WTC11 (cell line): ENCODE measurements around the gene GSG1L.

Source experiments
- CTCF ChIP-seq: fragments of 200-600 bp; IDR thresholded peaks from 2 replicates; pipeline ENCODE4 v1.8.0; 2022; ENCODE audit warnings: antibody characterized with exemption
- ELF4 ChIP-seq: sonication (generic); formaldehyde crosslinking; IDR thresholded peaks from 2 replicates; pipeline ENCODE4 v1.8.1; 2022; ENCODE audit warnings: low read depth, mild to moderate bottlenecking, moderate library complexity, missing genetic modification reagents
- TF ChIP-seq, protein P1 (sequence below): sonication (generic); formaldehyde crosslinking; conservative IDR thresholded peaks from 2 replicates; pipeline ENCODE4 v1.8.1; 2023; ENCODE audit warnings: mild to moderate bottlenecking, low read depth, missing genetic modification reagents, moderate library complexity
- TF ChIP-seq, protein P2 (sequence below): sonication (generic); formaldehyde crosslinking; IDR thresholded peaks from 2 replicates; pipeline ENCODE4 v1.8.1; 2022; ENCODE audit warnings: mild to moderate bottlenecking, moderate library complexity, missing genetic modification reagents
- TF ChIP-seq, protein P3 (sequence below): sonication (generic); formaldehyde crosslinking; IDR thresholded peaks from 2 replicates; pipeline ENCODE4 v1.8.1; 2023; ENCODE audit warnings: mild to moderate bottlenecking, missing genetic modification reagents, borderline replicate concordance

GRCh38 chr16:27778926-27779570 is 284.5 kb downstream of the GSG1L start:
- TF ChIP-seq CTCF (no peak), ELF4 (CRISPR knock-in tag) (no peak)
- TF ChIP-seq, protein P1, sequence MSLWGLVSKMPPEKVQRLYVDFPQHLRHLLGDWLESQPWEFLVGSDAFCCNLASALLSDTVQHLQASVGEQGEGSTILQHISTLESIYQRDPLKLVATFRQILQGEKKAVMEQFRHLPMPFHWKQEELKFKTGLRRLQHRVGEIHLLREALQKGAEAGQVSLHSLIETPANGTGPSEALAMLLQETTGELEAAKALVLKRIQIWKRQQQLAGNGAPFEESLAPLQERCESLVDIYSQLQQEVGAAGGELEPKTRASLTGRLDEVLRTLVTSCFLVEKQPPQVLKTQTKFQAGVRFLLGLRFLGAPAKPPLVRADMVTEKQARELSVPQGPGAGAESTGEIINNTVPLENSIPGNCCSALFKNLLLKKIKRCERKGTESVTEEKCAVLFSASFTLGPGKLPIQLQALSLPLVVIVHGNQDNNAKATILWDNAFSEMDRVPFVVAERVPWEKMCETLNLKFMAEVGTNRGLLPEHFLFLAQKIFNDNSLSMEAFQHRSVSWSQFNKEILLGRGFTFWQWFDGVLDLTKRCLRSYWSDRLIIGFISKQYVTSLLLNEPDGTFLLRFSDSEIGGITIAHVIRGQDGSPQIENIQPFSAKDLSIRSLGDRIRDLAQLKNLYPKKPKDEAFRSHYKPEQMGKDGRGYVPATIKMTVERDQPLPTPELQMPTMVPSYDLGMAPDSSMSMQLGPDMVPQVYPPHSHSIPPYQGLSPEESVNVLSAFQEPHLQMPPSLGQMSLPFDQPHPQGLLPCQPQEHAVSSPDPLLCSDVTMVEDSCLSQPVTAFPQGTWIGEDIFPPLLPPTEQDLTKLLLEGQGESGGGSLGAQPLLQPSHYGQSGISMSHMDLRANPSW (CRISPR knock-in tag) = no peak
- TF ChIP-seq, protein P2, sequence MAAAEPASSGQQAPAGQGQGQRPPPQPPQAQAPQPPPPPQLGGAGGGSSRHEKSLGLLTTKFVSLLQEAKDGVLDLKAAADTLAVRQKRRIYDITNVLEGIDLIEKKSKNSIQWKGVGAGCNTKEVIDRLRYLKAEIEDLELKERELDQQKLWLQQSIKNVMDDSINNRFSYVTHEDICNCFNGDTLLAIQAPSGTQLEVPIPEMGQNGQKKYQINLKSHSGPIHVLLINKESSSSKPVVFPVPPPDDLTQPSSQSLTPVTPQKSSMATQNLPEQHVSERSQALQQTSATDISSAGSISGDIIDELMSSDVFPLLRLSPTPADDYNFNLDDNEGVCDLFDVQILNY (CRISPR knock-in tag) = no peak
- TF ChIP-seq, protein P3, sequence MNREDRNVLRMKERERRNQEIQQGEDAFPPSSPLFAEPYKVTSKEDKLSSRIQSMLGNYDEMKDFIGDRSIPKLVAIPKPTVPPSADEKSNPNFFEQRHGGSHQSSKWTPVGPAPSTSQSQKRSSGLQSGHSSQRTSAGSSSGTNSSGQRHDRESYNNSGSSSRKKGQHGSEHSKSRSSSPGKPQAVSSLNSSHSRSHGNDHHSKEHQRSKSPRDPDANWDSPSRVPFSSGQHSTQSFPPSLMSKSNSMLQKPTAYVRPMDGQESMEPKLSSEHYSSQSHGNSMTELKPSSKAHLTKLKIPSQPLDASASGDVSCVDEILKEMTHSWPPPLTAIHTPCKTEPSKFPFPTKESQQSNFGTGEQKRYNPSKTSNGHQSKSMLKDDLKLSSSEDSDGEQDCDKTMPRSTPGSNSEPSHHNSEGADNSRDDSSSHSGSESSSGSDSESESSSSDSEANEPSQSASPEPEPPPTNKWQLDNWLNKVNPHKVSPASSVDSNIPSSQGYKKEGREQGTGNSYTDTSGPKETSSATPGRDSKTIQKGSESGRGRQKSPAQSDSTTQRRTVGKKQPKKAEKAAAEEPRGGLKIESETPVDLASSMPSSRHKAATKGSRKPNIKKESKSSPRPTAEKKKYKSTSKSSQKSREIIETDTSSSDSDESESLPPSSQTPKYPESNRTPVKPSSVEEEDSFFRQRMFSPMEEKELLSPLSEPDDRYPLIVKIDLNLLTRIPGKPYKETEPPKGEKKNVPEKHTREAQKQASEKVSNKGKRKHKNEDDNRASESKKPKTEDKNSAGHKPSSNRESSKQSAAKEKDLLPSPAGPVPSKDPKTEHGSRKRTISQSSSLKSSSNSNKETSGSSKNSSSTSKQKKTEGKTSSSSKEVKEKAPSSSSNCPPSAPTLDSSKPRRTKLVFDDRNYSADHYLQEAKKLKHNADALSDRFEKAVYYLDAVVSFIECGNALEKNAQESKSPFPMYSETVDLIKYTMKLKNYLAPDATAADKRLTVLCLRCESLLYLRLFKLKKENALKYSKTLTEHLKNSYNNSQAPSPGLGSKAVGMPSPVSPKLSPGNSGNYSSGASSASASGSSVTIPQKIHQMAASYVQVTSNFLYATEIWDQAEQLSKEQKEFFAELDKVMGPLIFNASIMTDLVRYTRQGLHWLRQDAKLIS (CRISPR knock-in tag) = no peak
